ENCODE results near the gene GPR35.

GRCh38 chr2:240591784-240592183, 33.5 kb upstream of the GPR35 start:
- no peak for TF ChIP-seq MTA3 (IDR thresholded peaks at IDR 0.05; ENCODE audit: borderline replicate concordance, low read length)
- TF ChIP-seq, protein P1, sequence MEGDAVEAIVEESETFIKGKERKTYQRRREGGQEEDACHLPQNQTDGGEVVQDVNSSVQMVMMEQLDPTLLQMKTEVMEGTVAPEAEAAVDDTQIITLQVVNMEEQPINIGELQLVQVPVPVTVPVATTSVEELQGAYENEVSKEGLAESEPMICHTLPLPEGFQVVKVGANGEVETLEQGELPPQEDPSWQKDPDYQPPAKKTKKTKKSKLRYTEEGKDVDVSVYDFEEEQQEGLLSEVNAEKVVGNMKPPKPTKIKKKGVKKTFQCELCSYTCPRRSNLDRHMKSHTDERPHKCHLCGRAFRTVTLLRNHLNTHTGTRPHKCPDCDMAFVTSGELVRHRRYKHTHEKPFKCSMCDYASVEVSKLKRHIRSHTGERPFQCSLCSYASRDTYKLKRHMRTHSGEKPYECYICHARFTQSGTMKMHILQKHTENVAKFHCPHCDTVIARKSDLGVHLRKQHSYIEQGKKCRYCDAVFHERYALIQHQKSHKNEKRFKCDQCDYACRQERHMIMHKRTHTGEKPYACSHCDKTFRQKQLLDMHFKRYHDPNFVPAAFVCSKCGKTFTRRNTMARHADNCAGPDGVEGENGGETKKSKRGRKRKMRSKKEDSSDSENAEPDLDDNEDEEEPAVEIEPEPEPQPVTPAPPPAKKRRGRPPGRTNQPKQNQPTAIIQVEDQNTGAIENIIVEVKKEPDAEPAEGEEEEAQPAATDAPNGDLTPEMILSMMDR (IDR thresholded peaks at IDR 0.05 in 2 of 3, conservative IDR thresholded peaks at IDR 0.05 in 1 of 3; ENCODE audit: control insufficient read depth in 2 of 3, extremely low read depth in 1 of 3, insufficient read depth in 1 of 3, low read depth in 3 of 3, low read length in 3 of 3) = no peak
- no peak for TF ChIP-seq HDAC2 (IDR thresholded peaks at IDR 0.05)
- TF ChIP-seq RELA (IDR thresholded peaks at IDR 0.05; ENCODE audit: borderline replicate concordance, partially characterized antibody) = no peak
- no peak for TF ChIP-seq MXI1 (IDR thresholded peaks at IDR 0.05; ENCODE audit: low read depth, low read length)
- TF ChIP-seq ZNF207 (IDR thresholded peaks at IDR 0.05; ENCODE audit: borderline replicate concordance) = no peak
- TF ChIP-seq ZNF274 (IDR thresholded peaks at IDR 0.05; ENCODE audit: insufficient read depth, insufficient read length) = no peak
- TF ChIP-seq, protein P2, sequence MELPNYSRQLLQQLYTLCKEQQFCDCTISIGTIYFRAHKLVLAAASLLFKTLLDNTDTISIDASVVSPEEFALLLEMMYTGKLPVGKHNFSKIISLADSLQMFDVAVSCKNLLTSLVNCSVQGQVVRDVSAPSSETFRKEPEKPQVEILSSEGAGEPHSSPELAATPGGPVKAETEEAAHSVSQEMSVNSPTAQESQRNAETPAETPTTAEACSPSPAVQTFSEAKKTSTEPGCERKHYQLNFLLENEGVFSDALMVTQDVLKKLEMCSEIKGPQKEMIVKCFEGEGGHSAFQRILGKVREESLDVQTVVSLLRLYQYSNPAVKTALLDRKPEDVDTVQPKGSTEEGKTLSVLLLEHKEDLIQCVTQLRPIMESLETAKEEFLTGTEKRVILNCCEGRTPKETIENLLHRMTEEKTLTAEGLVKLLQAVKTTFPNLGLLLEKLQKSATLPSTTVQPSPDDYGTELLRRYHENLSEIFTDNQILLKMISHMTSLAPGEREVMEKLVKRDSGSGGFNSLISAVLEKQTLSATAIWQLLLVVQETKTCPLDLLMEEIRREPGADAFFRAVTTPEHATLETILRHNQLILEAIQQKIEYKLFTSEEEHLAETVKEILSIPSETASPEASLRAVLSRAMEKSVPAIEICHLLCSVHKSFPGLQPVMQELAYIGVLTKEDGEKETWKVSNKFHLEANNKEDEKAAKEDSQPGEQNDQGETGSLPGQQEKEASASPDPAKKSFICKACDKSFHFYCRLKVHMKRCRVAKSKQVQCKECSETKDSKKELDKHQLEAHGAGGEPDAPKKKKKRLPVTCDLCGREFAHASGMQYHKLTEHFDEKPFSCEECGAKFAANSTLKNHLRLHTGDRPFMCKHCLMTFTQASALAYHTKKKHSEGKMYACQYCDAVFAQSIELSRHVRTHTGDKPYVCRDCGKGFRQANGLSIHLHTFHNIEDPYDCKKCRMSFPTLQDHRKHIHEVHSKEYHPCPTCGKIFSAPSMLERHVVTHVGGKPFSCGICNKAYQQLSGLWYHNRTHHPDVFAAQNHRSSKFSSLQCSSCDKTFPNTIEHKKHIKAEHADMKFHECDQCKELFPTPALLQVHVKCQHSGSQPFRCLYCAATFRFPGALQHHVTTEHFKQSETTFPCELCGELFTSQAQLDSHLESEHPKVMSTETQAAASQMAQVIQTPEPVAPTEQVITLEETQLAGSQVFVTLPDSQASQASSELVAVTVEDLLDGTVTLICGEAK (IDR thresholded peaks at IDR 0.05; ENCODE audit: borderline replicate concordance) = no peak
- no peak for TF ChIP-seq RFX5 (IDR thresholded peaks at IDR 0.05; ENCODE audit: low read depth, low read length)
- TF ChIP-seq RAD21 (IDR thresholded peaks at IDR 0.05; ENCODE audit: insufficient read depth, low read depth, low read length) = no peak
- TF ChIP-seq JUNB (IDR thresholded peaks at IDR 0.05) = no peak
- no peak for TF ChIP-seq KDM1A (IDR thresholded peaks at IDR 0.05; ENCODE audit: borderline replicate concordance)
- TF ChIP-seq YY1 (IDR thresholded peaks at IDR 0.05; ENCODE audit: low read depth, low read length) = no peak

All from GM12878 (cell line).